ENCODE results near the gene SRP9.

GRCh38 chr1:225772848-225773247 is 4.8 kb upstream of the SRP9 start:
- TF ChIP-seq POLR2A (IDR thresholded peaks at IDR 0.05) = no peak
- no peak for TF ChIP-seq CTCF (IDR thresholded peaks at IDR 0.05)
